Activated CD8-positive, alpha-beta memory T cell treated with anti-CD3 and anti-CD28 coated beads, Interleukin-2, amount 10 ng/mL, durations not matched to agents 7 days and 5 days (primary cell): ENCODE measurements around the gene CAMLG. TPM values are rescaled to one million over a fixed set of nuclear protein-coding genes. Genes with fewer than 3 reads are reported as not detected.
"Not testable (repeated sequence)": the region's sequence is repeated elsewhere in the genome, so short reads cannot be mapped to it uniquely, and the experiment has no call there.

Experiments
- ATAC-seq: fragments of 150-1000 bp; cut with Tn5 transposase; one replicate; pipeline ENCODE4 v1.10.0; 2021; ENCODE audit warnings: moderate library complexity
- CTCF ChIA-PET: fragments of 350-600 bp; sonication (Branson Sonifier 250); formaldehyde crosslinking; loops from one replicate; lab custom pipeline; 2021; ENCODE audit warnings: antibody characterized with exemption; lab: Charles Lee
- DNase-seq: peaks from one replicate; pipeline ENCODE4 v3.0.0-alpha.2; 2020
- H3K27ac Mint-ChIP-seq: one replicate; pipeline ENCODE4 v1.8.0; 2021; ENCODE audit warnings: mild to moderate bottlenecking, mixed read lengths
- H3K27me3 Mint-ChIP-seq: one replicate; pipeline ENCODE4 v1.8.0; 2021; ENCODE audit warnings: mixed read lengths
- H3K36me3 Mint-ChIP-seq: one replicate; pipeline ENCODE4 v1.8.0; 2021; ENCODE audit warnings: mild to moderate bottlenecking, mixed read lengths
- H3K4me1 Mint-ChIP-seq: one replicate; pipeline ENCODE4 v1.8.0; 2021; ENCODE audit warnings: mixed read lengths
- H3K4me3 Mint-ChIP-seq: one replicate; pipeline ENCODE4 v1.8.0; 2021; ENCODE audit warnings: mild to moderate bottlenecking, moderate library complexity, mixed read lengths
- H3K9me3 Mint-ChIP-seq: one replicate; pipeline ENCODE4 v1.8.0; 2022; ENCODE audit warnings: low read depth, mixed read lengths
- total RNA-seq, 2 experiments: library from RNA; stranded (reverse); gene quantifications; one replicate each; pipeline ENCODE4 v1.2.3, GENCODE V29; 2021

Gene CAMLG
- total RNA-seq, 2 experiments from 2014 or later, result 20.4 to 28.4 TPM

DNA sequence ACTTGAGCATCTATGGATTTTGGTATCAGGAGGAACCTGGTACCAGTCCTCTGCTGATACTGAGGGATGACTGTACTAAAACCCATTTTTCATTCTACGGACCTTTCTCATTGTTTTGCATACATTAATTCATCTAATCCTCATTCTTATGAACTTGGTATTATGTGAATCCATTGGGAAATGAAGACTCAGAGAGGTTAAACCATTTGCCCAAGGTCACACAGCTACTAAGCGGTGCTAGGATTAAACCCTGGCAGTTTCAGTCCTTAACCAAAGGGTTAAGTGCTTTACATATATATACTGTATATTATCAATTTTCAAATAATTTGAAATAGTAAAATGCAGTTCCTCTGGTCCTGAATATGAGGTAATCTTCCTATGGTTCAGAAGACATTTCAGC lies 3.8 kb downstream of the CAMLG start:
- H3K27me3 Mint-ChIP-seq, result no peaks in the 10 kb centered on the region
- peaks cover 27% of the 10 kb centered on the region for H3K4me1 Mint-ChIP-seq
- no peaks in the 10 kb centered on the region for H3K9me3 Mint-ChIP-seq
- ATAC-seq (no peak), DNase-seq (no peak)
- CTCF ChIA-PET, result interaction anchor here (5.5 kb wide), 1 partner anchor 15 kb away, joined by 72 read pairs; the partner anchor contains the start of gene DDX46
- no peak overlapping the region for H3K4me3 Mint-ChIP-seq
- peaks cover 8% of the 10 kb centered on the region for H3K36me3 Mint-ChIP-seq
- no peak overlapping the region for H3K27ac Mint-ChIP-seq

DNA sequence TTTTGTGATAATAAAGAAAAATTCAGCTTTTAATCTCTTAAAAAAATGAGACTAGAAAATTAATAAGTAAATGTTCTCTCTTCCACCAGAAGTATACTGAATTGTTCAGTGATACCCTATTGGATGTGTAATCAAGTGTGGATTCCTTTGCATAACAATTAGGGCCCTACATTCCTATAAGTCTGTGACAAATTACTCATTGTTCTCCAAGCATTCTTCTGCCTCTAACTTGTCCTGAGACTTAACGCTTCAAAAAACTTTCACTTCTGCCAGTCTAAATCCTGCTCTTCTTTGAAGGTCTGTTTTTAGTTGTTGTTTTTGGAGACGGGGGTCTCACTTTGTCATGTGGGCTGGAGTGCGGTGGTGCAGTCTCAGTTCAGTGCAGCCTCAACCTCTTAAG lies 11.1 kb downstream of the CAMLG start:
- Mint-ChIP-seq H3K27me3 (no peaks in the 10 kb centered on the region), H3K4me1 (no peaks in the 10 kb centered on the region), H3K9me3 (no peaks in the 10 kb centered on the region), H3K36me3 (peaks cover 12% of the 10 kb centered on the region), H3K27ac (no peak overlapping the region), H3K4me3 (no peak overlapping the region)
- ATAC-seq (no peak), DNase-seq (no peak)
- CTCF ChIA-PET, result interaction anchor here (0.8 to 1.7 kb wide), 2 partner anchors 9 kb away, joined by 3 to 6 read pairs; partner anchors contain the start of gene DDX46

DNA sequence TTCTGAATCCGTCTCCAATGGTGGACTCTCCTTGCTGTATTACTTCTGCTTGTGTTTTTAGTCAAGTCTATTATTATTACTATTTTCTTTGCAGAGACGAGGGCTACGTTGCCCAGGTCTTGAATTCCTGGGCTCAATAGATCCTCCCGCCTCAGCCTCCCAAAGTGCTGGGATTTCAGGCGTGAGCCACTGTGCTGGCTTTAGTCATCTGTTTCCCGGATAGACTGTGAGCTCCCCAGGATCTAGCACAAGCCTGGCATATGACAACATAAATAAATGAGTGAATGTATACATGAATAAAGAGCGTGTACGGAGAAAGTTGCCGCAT lies 19.8 kb downstream of the CAMLG start:
- CTCF ChIA-PET, result interaction anchor here (0.7 to 5.7 kb wide), 12 partner anchors 9 to 719 kb away, joined by 3 to 72 read pairs (median 3); partner anchors contain the start of genes C5orf24, CAMLG and PCBD2
- no peak for DNase-seq
- Mint-ChIP-seq H3K9me3 (no peaks in the 10 kb centered on the region), H3K36me3 (peaks cover 1% of the 10 kb centered on the region), H3K27ac (peak overlapping the region; percentile 94), H3K27me3 (no peaks in the 10 kb centered on the region), H3K4me1 (peaks cover 35% of the 10 kb centered on the region), H3K4me3 (peak overlapping the region; percentile 100)
- ATAC-seq, result peak; percentile 32

- CTCF ChIA-PET, result interaction anchor here (0.7 to 5.7 kb wide), 11 partner anchors 8 to 719 kb away, joined by 3 to 72 read pairs (median 3); partner anchors contain the start of genes C5orf24, CAMLG and PCBD2
- peak; percentile 99 for ATAC-seq
- no peaks in the 10 kb centered on the region for H3K27me3 Mint-ChIP-seq
- peaks cover 1% of the 10 kb centered on the region for H3K36me3 Mint-ChIP-seq
- H3K9me3 Mint-ChIP-seq, result no peaks in the 10 kb centered on the region
- peak within 1 kb of the TSS; percentile 94 for H3K27ac Mint-ChIP-seq
- peak; percentile 96 for DNase-seq
- peak within 1 kb of the TSS; percentile 100 for H3K4me3 Mint-ChIP-seq
- H3K4me1 Mint-ChIP-seq, result peaks cover 37% of the 10 kb centered on the region
Observed at GRCh38 chr5:134758504-134759341, 20.4 kb downstream of the CAMLG start, which contains the start of gene DDX46. Gene DDX46, plus strand, starts transcription at chr5:134758779. Its CDS starts 160 bp downstream, at chr5:134758939.

DNA sequence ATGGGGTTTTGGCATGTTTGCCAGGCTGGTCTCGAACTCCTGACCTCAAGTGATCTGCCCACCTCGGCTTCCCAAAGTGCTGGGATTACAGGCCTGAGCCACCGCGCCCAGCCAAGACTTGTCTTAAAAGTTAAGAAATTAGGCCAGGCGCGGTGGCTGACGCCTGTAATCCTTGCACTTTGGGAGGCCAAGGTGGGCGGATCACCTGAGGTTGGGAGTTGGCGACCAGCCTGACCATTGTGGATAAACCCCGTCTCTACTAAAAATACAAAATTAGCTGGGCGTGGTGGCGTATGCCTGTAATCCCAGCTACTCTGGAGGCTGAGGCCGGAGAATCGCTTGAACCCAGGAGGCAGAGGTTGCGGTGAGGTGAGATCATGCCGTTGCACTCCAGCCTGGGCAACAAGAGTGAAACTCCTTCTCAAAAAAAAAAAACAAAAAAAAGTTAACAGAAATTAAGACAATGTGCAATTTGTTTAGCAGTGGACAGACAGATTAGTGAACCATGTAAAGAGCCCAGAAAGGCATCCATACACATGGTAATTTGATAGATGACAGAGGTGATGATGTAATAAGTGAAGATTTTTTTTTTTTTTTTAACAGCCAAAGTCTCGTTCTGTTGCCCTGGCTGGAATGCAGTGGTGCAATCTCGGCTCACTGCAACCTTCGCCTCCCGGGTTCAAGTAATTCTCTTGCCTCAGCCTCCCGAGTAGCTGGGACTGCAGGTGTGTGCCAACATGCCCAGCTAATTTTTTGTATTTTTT lies 29.4 kb downstream of the CAMLG start:
- not testable (repeated sequence) for H3K27ac Mint-ChIP-seq, H3K9me3 Mint-ChIP-seq, H3K4me1 Mint-ChIP-seq, H3K4me3 Mint-ChIP-seq, H3K27me3 Mint-ChIP-seq, ATAC-seq, DNase-seq
- CTCF ChIA-PET, result interaction anchor here (1.4 to 1.7 kb wide), 2 partner anchors 9 to 29 kb away, joined by 3 to 5 read pairs; partner anchors contain the start of genes CAMLG and DDX46
- H3K36me3 Mint-ChIP-seq, result peaks cover 32% of the 10 kb centered on the region

DNA sequence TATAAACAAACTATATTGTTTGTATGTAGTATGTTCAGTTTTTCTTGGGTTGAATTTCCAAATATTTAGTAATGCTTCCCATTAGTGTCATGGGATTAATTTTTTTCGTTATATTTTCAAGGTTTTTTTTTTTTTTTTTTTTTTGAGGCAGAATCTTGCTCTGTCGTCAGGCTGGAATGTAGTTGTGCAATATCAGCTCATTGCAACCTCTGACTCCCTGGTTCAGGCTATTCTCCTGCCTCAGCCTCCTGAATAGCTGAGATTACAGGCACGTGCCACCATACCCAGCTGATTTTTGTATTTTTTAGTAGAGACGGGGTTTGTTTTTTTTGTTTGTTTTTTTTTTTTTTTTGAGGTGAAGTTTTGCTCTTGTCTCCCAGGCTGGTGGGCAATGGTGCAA lies 30.9 kb downstream of the CAMLG start:
- DNase-seq (no peak), ATAC-seq (no peak)
- no peak overlapping the region for H3K27ac Mint-ChIP-seq
- no peaks in the 10 kb centered on the region for H3K27me3 Mint-ChIP-seq
- H3K36me3 Mint-ChIP-seq, result peaks cover 40% of the 10 kb centered on the region
- no peak overlapping the region for H3K4me3 Mint-ChIP-seq
- peaks cover 1% of the 10 kb centered on the region for H3K4me1 Mint-ChIP-seq
- no peaks in the 10 kb centered on the region for H3K9me3 Mint-ChIP-seq
- CTCF ChIA-PET, result no interaction called here

- Mint-ChIP-seq H3K27ac (no peak overlapping the region), H3K27me3 (no peaks in the 10 kb centered on the region), H3K4me3 (no peak overlapping the region), H3K4me1 (no peaks in the 10 kb centered on the region), H3K9me3 (no peaks in the 10 kb centered on the region), H3K36me3 (peaks cover 47% of the 10 kb centered on the region)
- DNase-seq (no peak), ATAC-seq (no peak)
- CTCF ChIA-PET, result interaction anchor here (1.1 kb wide), 1 partner anchor 14 kb away, joined by 3 read pairs; the partner anchor contains the start of gene DDX46
Observed at GRCh38 chr5:134772461-134773125, 34.2 kb downstream of the CAMLG start.

DNA sequence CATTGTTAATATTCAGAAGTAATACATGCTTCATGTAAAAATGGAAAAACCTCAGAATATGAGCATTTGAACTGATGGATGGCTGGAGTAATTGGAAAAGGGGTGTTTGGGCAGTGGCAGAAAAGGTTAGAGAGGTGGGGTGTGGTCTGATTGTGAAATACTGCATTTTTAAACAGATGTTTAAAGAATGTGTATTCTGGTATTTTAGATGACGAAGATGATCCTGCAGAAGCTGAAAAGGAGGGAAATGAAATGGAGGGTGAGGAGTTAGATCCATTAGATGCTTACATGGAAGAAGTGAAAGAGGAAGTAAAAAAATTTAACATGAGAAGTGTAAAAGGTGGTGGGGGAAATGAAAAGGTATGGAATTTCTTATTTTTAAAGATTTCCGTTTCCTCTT lies 39.0 kb downstream of the CAMLG start:
- no peaks in the 10 kb centered on the region for H3K4me1 Mint-ChIP-seq
- CTCF ChIA-PET, result interaction anchor here (1.1 to 1.5 kb wide), 2 partner anchors 19 to 82 kb away, joined by 3 to 4 read pairs; partner anchors contain the start of gene DDX46
- no peaks in the 10 kb centered on the region for H3K27me3 Mint-ChIP-seq
- no peak overlapping the region for H3K27ac Mint-ChIP-seq
- no peaks in the 10 kb centered on the region for H3K9me3 Mint-ChIP-seq
- no peak for ATAC-seq
- H3K36me3 Mint-ChIP-seq, result peaks cover 45% of the 10 kb centered on the region
- no peak for DNase-seq
- no peak overlapping the region for H3K4me3 Mint-ChIP-seq

DNA sequence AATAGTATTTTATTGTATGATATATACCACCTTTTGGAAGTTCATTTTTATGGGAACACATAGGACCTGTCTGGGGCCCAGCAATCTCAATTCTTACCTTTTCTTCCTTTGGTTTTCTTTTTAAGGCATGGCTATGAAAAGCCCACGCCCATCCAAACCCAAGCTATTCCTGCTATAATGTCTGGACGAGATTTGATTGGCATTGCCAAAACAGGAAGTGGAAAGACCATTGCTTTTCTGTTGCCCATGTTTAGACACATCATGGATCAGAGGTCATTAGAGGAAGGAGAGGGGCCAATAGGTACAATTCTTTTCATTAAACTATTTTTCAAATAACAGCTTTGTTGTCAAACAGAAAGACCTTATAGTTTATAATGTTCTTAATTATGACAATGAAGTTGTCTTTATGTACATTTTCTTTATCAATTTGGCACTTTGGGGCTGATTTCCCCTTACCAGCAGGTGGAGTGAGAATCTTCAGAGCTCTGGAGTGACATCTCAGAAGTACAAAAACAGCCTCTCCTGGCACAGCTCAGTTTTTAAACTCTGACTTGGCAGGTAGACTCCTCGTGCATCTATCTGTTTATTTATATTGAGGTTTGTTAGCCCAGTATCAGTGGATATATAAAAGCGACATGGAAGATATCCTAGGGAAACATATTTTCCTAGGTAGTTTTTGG lies 46.0 kb downstream of the CAMLG start:
- Mint-ChIP-seq H3K27ac (no peak overlapping the region), H3K9me3 (no peaks in the 10 kb centered on the region), H3K4me3 (no peak overlapping the region), H3K4me1 (no peaks in the 10 kb centered on the region), H3K36me3 (peaks cover 37% of the 10 kb centered on the region), H3K27me3 (no peaks in the 10 kb centered on the region)
- DNase-seq, result no peak
- ATAC-seq, result no peak
- CTCF ChIA-PET, result interaction anchor here (0.5 to 1.2 kb wide), 4 partner anchors 26 to 122 kb away, joined by 3 to 10 read pairs (median 4); partner anchors contain the start of gene PCBD2

GRCh38 chr5:134784946-134785620 lies 46.7 kb downstream of the CAMLG start:
- ATAC-seq (no peak), DNase-seq (no peak)
- CTCF ChIA-PET, result interaction anchor here (0.9 to 1.2 kb wide), 3 partner anchors 27 to 121 kb away, joined by 3 to 10 read pairs (median 5); partner anchors contain the start of gene PCBD2
- no peak overlapping the region for H3K4me3 Mint-ChIP-seq
- peak overlapping the region; percentile 25 for H3K27ac Mint-ChIP-seq
- H3K4me1 Mint-ChIP-seq, result no peaks in the 10 kb centered on the region
- no peaks in the 10 kb centered on the region for H3K9me3 Mint-ChIP-seq
- peaks cover 39% of the 10 kb centered on the region for H3K36me3 Mint-ChIP-seq
- no peaks in the 10 kb centered on the region for H3K27me3 Mint-ChIP-seq

DNA sequence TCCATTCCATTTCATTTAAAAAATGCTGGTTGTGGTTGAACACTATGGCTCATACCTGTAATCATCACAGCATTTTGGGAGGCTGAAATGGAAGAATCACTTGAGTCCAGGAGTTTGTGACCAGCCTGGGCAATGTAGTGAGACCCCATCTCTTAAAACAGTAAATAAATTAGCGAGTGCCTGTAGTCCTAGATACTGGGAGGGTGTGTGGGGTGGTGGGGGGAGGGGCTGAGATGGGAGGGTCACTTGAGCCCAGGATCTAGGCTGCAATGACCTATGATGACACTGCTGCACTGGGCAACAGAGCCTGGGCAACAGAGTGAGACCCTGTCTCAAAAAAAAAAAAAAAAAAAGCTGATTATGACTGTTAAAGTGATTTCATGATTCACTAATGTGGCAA lies 49.3 kb downstream of the CAMLG start:
- peaks cover 43% of the 10 kb centered on the region for H3K36me3 Mint-ChIP-seq
- no peak overlapping the region for H3K27ac Mint-ChIP-seq
- CTCF ChIA-PET, result interaction anchor here (1.2 kb wide), 1 partner anchor 14 kb away, joined by 3 read pairs; no protein-coding TSS in a partner anchor

GRCh38 chr5:134791580-134791979 lies 53.2 kb downstream of the CAMLG start:
- Mint-ChIP-seq H3K4me1 (no peaks in the 10 kb centered on the region), H3K36me3 (peaks cover 48% of the 10 kb centered on the region), H3K9me3 (no peaks in the 10 kb centered on the region), H3K4me3 (no peak overlapping the region), H3K27ac (no peak overlapping the region), H3K27me3 (no peaks in the 10 kb centered on the region)
- ATAC-seq (no peak), DNase-seq (no peak)
- CTCF ChIA-PET, result interaction anchor here (2.0 kb wide), 1 partner anchor 10 kb away, joined by 4 read pairs; no protein-coding TSS in a partner anchor

More for the DNA sequence above, 49.3 kb downstream of the CAMLG start:
- H3K4me1 Mint-ChIP-seq, result no peaks in the 10 kb centered on the region
- DNase-seq, result no peak
- H3K4me3 Mint-ChIP-seq, result no peak overlapping the region
- no peaks in the 10 kb centered on the region for H3K27me3 Mint-ChIP-seq
- H3K9me3 Mint-ChIP-seq, result no peaks in the 10 kb centered on the region
- ATAC-seq, result no peak
